IgD-negative memory B cell (primary cell): ENCODE measurements around the gene FGGY. TPM values are rescaled to one million over a fixed set of nuclear protein-coding genes. Genes with fewer than 3 reads are reported as not detected.
"Not testable (repeated sequence)": the region's sequence is repeated elsewhere in the genome, so short reads cannot be mapped to it uniquely, and the experiment has no call there.

Source experiments
- H3K27ac Mint-ChIP-seq, 3 donors: one replicate each; pipeline ENCODE4 v1.8.0; 2020 to 2022; ENCODE audit warnings: mild to moderate bottlenecking in 3 of 3, mixed read lengths in 3 of 3, moderate library complexity in 1 of 3
- H3K27me3 Mint-ChIP-seq: one replicate; pipeline ENCODE4 v1.8.0; 2021; ENCODE audit warnings: mixed read lengths
- H3K36me3 Mint-ChIP-seq: one replicate; pipeline ENCODE4 v1.8.0; 2020; ENCODE audit warnings: mild to moderate bottlenecking, mixed read lengths
- H3K4me1 Mint-ChIP-seq, 3 donors: one replicate each; pipeline ENCODE4 v1.8.0; 2020 to 2022; ENCODE audit warnings: mixed read lengths in 3 of 3, mild to moderate bottlenecking in 1 of 3
- H3K4me3 Mint-ChIP-seq, 4 donors: one replicate each; pipeline ENCODE4 v1.8.0; 2020 to 2022; ENCODE audit warnings: mild to moderate bottlenecking in 4 of 4, mixed read lengths in 4 of 4, moderate library complexity in 3 of 4
- H3K9me3 Mint-ChIP-seq, 3 donors: one replicate each; pipeline ENCODE4 v1.8.0; 2020 to 2021; ENCODE audit warnings: mixed read lengths in 3 of 3, mild to moderate bottlenecking in 1 of 3
- polyA plus RNA-seq: library from polyadenylated mRNA; unstranded; fragments of 300-500 nt; fragmentation: Illumina TruSeq; gene quantifications from one replicate; pipeline ENCODE4 v1.2.3, GENCODE V29; 2021

Gene FGGY
- polyA plus RNA-seq, 1 donor from 2014 or later: 6.1 TPM

DNA sequence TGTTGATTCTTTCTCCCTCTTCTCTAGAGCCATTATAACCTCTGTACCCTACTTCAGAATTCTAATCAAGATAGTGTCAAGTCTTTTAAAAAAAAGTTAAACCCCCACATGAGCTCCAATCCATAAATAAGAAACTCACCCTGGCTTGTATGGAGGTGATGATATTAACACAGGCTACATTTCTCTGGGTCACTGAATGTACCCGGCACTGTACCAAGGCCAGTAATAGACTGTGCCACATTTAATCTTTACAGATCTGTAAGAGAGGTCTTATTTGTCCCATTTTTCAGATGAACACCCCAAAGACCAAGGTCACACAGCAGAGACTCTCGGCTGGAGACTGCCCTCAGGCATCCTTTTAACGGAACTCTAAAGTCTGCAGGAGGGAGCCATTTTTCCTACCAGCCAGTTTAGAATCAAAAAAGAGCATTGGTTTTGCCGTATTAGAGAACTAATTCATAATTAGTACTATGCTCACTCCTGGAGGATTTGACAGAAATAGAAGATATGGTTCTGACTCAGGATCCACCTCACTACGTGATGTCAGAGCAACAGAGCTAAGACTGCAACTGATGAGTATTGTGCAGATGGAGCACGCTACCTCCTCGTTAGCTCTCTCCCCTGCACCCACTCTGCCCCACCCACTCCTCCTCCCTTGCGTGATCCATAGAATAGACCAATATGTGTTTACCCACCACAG, 300.7 kb downstream of the FGGY start:
- Mint-ChIP-seq H3K4me3 (no peak overlapping the region), H3K27me3 (no peaks in the 10 kb centered on the region), H3K27ac (no peak overlapping the region), H3K9me3 (no peaks in the 10 kb centered on the region), H3K4me1 (no peaks in the 10 kb centered on the region), H3K36me3 (peaks cover 14% of the 10 kb centered on the region)

GRCh38 chr1:59598120-59598440, 301.2 kb downstream of the FGGY start:
- Mint-ChIP-seq H3K36me3 (peaks cover 14% of the 10 kb centered on the region), H3K4me3 (no peak overlapping the region), H3K27ac (no peak overlapping the region), H3K9me3 (no peaks in the 10 kb centered on the region), H3K27me3 (no peaks in the 10 kb centered on the region), H3K4me1 (no peaks in the 10 kb centered on the region)

DNA sequence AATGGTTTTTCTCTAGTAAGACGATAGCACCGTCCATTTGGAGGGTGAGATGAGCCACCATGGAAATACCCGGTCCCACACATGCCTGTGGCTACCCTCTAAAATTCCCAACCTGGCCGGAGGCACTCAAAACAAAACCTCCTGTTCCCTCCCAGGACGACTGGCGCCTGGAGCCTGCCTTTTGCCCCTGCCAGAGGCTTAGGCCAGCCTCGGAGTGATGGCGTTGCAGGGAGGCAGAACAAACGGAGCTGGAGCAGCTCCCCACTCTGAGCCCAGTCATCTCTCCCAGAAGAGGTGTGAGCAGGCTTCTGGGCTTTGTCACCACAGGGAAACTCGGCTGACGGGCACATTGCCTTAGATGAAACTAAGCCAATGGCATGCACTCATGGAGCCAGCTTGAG, 304.1 kb downstream of the FGGY start:
- H3K27me3 Mint-ChIP-seq: no peaks in the 10 kb centered on the region
- H3K27ac Mint-ChIP-seq: no peak overlapping the region
- no peaks in the 10 kb centered on the region for H3K9me3 Mint-ChIP-seq
- H3K4me1 Mint-ChIP-seq: no peaks in the 10 kb centered on the region
- peaks cover 14% of the 10 kb centered on the region for H3K36me3 Mint-ChIP-seq
- no peak overlapping the region for H3K4me3 Mint-ChIP-seq

DNA sequence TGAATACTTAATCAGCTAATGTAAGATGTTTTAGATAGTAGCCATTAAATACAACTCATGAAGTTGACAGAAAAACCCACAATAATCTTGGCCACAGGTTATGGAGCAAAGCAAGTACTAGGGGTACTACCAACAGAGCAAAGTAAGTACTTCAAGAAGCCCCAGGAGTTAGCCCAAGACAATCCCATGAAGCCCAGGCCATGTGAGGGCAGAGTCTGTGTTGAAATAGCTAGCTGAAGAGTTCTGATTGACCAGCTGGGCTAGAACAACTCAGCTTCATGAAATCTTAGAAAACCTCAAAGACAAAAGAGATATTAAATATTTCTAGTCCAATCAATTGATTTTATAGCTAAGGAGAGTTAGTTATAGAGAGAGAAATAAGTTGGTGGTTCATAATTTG, 304.9 kb downstream of the FGGY start:
- Mint-ChIP-seq H3K27ac (no peak overlapping the region), H3K27me3 (no peaks in the 10 kb centered on the region), H3K4me3 (no peak overlapping the region), H3K4me1 (no peaks in the 10 kb centered on the region), H3K9me3 (no peaks in the 10 kb centered on the region), H3K36me3 (peaks cover 14% of the 10 kb centered on the region)

DNA sequence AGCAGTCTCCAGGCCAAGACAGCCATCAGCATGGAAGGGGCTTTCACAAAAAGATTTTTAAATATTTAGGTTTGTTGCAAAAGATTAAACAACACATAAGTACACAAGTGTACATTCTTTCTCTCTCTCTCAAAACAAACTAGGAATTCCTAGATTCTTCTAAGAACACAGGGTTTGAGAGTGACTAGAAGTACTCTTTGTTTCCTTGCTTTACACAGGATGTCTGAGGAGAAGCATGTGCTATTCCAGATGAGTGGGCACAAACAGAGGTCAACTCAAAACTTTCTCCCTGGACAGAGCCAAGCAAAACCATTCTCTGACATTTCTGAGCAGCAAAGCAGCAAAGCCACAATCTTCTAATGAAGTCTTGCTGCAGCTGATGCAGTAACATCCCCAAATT, 307.3 kb downstream of the FGGY start:
- no peaks in the 10 kb centered on the region for H3K9me3 Mint-ChIP-seq
- H3K27me3 Mint-ChIP-seq: no peaks in the 10 kb centered on the region
- H3K27ac Mint-ChIP-seq: peak overlapping the region in 1 of 3 donors; percentile 86
- no peaks in the 10 kb centered on the region for H3K4me1 Mint-ChIP-seq
- no peak overlapping the region for H3K4me3 Mint-ChIP-seq
- peaks cover 20% of the 10 kb centered on the region for H3K36me3 Mint-ChIP-seq

DNA sequence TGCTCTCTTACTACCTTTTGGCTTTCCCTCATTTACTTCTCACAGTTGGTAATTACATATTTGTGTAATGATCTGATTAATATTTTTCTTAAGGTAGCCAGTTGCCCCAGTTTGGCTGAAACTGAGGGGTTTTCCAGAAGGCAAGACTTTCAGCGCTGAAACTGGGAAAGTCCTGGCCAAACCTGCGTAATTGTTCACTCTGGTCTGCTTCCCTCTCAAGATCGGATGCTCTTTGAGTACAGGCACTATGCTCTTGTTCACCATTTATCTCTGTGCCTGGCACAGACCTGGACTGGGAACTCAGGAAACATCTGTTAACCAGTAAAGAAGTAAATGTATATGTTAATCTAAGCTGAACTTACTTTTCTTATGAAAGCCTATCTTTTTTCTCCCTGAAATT, 308.3 kb downstream of the FGGY start:
- H3K27me3 Mint-ChIP-seq: no peaks in the 10 kb centered on the region
- H3K36me3 Mint-ChIP-seq: peaks cover 15% of the 10 kb centered on the region
- H3K27ac Mint-ChIP-seq: no peak overlapping the region
- no peaks in the 10 kb centered on the region for H3K9me3 Mint-ChIP-seq
- H3K4me1 Mint-ChIP-seq: no peaks in the 10 kb centered on the region
- no peak overlapping the region for H3K4me3 Mint-ChIP-seq

- Mint-ChIP-seq H3K4me3 (no peak overlapping the region), H3K27me3 (no peaks in the 10 kb centered on the region), H3K27ac (no peak overlapping the region), H3K36me3 (peaks cover 13% of the 10 kb centered on the region), H3K4me1 (no peaks in the 10 kb centered on the region), H3K9me3 (no peaks in the 10 kb centered on the region)
These were observed 308.9 kb downstream of the FGGY start for GRCh38 chr1:59605761-59606160.

GRCh38 chr1:59609245-59609644, 312.4 kb downstream of the FGGY start:
- Mint-ChIP-seq H3K4me3 (no peak overlapping the region), H3K4me1 (no peaks in the 10 kb centered on the region), H3K27me3 (no peaks in the 10 kb centered on the region), H3K9me3 (peaks cover 0 to 3% (median 0%) of the 10 kb centered on the region in 3 donors), H3K36me3 (peaks cover 17% of the 10 kb centered on the region), H3K27ac (no peak overlapping the region)

DNA sequence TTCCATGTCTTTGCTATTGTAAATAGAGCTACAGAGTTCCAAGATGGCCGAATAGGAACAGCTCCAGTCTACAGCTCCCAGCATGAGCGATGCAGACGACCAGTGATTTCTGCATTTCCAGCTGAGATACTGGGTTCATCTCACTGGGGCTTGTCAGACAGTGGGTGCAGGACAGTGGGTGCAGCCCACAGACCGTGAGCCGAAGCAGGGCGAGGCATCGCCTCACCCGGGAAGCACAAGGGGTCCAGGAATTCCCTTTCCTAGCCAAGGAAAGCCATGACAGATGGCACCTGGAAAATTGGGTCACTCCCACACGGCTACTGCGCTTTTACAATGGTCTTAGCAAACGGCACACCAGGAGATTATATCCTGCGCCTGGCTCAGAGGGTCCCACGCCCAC, 313.6 kb downstream of the FGGY start:
- H3K27ac Mint-ChIP-seq, H3K9me3 Mint-ChIP-seq, H3K4me3 Mint-ChIP-seq, H3K27me3 Mint-ChIP-seq, H3K4me1 Mint-ChIP-seq: not testable (repeated sequence)
- peaks cover 18% of the 10 kb centered on the region for H3K36me3 Mint-ChIP-seq

GRCh38 chr1:59617434-59617833, 320.5 kb downstream of the FGGY start:
- no peaks in the 10 kb centered on the region for H3K4me1 Mint-ChIP-seq
- H3K36me3 Mint-ChIP-seq: peaks cover 11% of the 10 kb centered on the region
- H3K4me3 Mint-ChIP-seq: no peak overlapping the region
- H3K27ac Mint-ChIP-seq: peak overlapping the region in 1 of 3 donors; percentile 6
- H3K9me3 Mint-ChIP-seq: peaks cover 0 to 5% (median 2%) of the 10 kb centered on the region in 3 donors
- no peaks in the 10 kb centered on the region for H3K27me3 Mint-ChIP-seq

DNA sequence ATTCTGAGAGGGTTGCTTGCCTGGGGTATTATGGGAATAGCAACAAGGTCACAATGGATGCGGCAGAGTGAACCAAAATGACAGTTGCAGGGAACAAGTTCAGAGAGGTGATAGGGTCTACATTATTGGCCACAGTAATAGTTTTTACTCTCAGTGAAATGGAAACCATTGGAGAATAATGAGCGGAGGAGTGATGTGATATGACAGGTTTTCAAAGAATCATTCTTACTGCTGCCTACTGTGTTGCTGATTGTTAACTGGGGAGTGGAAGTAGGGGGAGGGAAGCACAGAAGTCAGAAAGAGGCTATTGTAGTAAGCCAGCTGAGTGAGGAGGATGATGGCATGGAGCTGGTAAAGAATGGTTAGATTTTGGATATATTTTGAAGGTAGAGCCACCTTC, 322.7 kb downstream of the FGGY start:
- H3K36me3 Mint-ChIP-seq: peaks cover 16% of the 10 kb centered on the region
- no peaks in the 10 kb centered on the region for H3K4me1 Mint-ChIP-seq
- no peak overlapping the region for H3K27ac Mint-ChIP-seq
- H3K4me3 Mint-ChIP-seq: no peak overlapping the region
- peaks cover 0 to 2% (median 2%) of the 10 kb centered on the region in 3 donors for H3K9me3 Mint-ChIP-seq
- no peaks in the 10 kb centered on the region for H3K27me3 Mint-ChIP-seq

GRCh38 chr1:59625384-59625783, 328.5 kb downstream of the FGGY start:
- Mint-ChIP-seq H3K4me1 (no peaks in the 10 kb centered on the region), H3K4me3 (no peak overlapping the region), H3K27me3 (no peaks in the 10 kb centered on the region), H3K9me3 (no peaks in the 10 kb centered on the region), H3K36me3 (peaks cover 17% of the 10 kb centered on the region), H3K27ac (no peak overlapping the region)

DNA sequence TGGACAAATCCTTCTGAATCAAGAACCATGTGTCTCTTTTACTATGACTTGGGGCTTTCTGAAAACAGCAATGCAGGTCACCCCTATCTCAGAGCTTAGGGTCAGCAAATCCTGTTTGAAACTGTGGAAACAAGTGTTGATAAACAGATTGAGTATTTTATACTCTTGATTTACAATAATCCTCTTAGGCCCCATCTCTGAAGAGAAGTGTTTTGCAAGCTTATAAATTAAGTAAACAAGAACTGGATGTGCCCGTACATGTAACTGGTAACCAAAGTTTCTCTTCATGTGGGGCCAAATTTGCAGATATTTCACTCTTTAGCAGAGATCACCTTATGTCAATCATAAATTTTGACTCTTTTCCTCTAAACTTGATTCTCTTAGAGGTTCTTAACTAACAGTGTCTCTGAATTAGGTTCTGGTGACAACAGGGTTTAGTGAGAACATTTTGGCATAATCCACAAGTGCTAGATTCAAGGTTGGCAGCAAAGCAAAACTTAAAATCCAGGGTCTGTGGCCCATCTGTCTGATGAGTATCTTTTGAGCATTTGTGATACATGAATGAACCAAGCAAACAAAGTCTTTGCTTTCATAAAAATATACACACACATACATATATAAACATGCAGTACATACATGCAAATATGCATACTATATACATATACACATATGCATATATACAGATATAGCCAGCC, 334.8 kb downstream of the FGGY start:
- H3K36me3 Mint-ChIP-seq: peaks cover 5% of the 10 kb centered on the region
- no peaks in the 10 kb centered on the region for H3K27me3 Mint-ChIP-seq
- H3K27ac Mint-ChIP-seq: no peak overlapping the region
- H3K4me3 Mint-ChIP-seq: no peak overlapping the region
- H3K9me3 Mint-ChIP-seq: peaks cover 0 to 2% (median 0%) of the 10 kb centered on the region in 3 donors
- no peaks in the 10 kb centered on the region for H3K4me1 Mint-ChIP-seq

GRCh38 chr1:59635097-59635496, 338.2 kb downstream of the FGGY start:
- peaks cover 0 to 2% (median 0%) of the 10 kb centered on the region in 3 donors for H3K9me3 Mint-ChIP-seq
- H3K4me1 Mint-ChIP-seq: peaks cover 0 to 5% (median 2%) of the 10 kb centered on the region in 3 donors
- no peaks in the 10 kb centered on the region for H3K27me3 Mint-ChIP-seq
- H3K27ac Mint-ChIP-seq: no peak overlapping the region
- peaks cover 4% of the 10 kb centered on the region for H3K36me3 Mint-ChIP-seq
- no peak overlapping the region for H3K4me3 Mint-ChIP-seq

DNA sequence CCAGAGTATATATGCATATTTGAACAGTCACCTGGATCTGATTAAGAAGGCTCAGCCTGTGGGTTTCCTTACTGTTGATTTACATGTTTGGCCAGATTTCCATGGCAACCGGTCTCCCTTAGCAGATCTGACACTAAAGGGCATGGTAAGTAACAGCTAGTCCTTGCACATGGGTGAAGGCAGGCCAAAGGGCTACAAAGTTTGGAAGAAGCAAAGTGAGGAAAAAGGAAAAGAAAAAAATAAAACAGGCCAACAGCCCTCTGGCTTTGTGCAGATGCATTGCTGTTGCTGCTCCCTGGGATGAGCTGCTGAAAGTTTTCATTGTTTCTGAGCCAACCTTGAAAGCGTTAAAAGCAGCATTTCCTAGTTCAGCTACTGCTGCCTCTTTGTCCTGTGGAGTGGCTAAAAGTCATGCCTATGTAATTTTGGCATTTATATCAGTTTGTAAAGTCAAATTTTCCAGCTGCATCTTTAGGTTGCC, 341.4 kb downstream of the FGGY start:
- H3K4me3 Mint-ChIP-seq: no peak overlapping the region
- peaks cover 0 to 2% (median 0%) of the 10 kb centered on the region in 3 donors for H3K9me3 Mint-ChIP-seq
- peaks cover 3% of the 10 kb centered on the region for H3K36me3 Mint-ChIP-seq
- H3K4me1 Mint-ChIP-seq: peaks cover 0 to 5% (median 2%) of the 10 kb centered on the region in 3 donors
- no peak overlapping the region for H3K27ac Mint-ChIP-seq
- no peaks in the 10 kb centered on the region for H3K27me3 Mint-ChIP-seq

DNA sequence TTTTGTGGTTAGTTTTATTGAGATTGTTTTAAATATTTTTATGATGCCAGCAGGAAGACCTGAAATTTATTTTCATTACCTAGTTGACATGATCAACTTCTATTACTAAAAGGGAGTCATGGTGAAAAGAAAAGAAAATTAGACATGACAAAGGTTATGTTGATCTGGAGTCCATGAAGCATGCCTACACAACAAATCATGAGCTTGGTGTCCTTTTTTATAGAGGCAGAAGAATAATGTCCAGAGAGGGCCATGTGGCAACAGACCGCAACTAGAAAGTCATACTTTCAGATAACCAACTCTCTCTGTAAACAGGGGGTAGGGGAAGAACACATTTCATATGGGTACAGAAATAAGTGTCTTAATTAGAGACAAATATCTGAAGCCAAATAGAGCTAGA, 342.4 kb downstream of the FGGY start:
- no peaks in the 10 kb centered on the region for H3K9me3 Mint-ChIP-seq
- no peaks in the 10 kb centered on the region for H3K27me3 Mint-ChIP-seq
- no peak overlapping the region for H3K27ac Mint-ChIP-seq
- H3K36me3 Mint-ChIP-seq: peaks cover 3% of the 10 kb centered on the region
- peaks cover 0 to 5% (median 2%) of the 10 kb centered on the region in 3 donors for H3K4me1 Mint-ChIP-seq
- no peak overlapping the region for H3K4me3 Mint-ChIP-seq
